Measurements from ENCODE around the gene TXNRD2. TPM values are rescaled to one million over a fixed set of nuclear protein-coding genes. Genes with fewer than 3 reads are reported as not detected.
A peak's percentile ranks its signal among the peaks of the same experiment; 100 is the strongest.

The TXNRD2 gene
- total RNA-seq, 1 donor from 2014 or later, result 22.2 TPM

DNA sequence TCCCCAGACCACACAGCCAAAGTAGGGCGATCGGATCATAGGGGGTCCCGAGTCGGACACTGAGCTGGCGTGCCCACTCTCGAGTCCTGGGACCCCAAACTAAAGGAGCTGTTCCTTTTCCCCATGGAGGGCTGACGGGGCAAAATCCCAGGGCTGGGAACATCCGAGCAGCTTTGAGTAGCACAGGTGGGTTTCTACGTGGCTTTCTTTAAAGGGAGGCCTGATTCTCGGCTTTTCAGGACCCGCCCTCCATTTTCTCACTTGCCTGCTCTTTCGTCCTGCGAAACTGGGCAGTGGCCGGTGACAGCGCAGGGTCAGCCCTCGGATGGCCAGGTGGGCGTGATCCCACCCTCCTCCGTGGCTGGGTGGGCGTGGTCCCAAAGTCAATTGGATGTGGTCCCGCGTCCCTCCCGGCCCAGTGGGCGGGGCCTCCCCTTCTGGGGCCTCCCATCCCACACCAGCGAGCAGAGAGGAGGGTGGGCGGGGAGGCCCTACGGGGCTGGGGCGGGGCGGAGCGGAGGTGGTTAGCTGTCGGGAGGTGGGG lies 17.5 kb upstream of the TXNRD2 start:
- Mint-ChIP-seq H3K4me3 (peak overlapping the region; percentile 67), H3K9me3 (no peaks in the 10 kb centered on the region), H3K27ac (ENCODE audit: unreplicated experiment) (no peak overlapping the region), H3K27me3 (ENCODE audit: low read depth) (no peaks in the 10 kb centered on the region), H3K36me3 (ENCODE audit: low read depth) (no peaks in the 10 kb centered on the region), H3K4me1 (peaks cover 28% of the 10 kb centered on the region)
- DNase-seq (ENCODE audit: low read depth, low spot score), result peak; percentile 83
- TF ChIP-seq CTCF (conservative IDR thresholded peaks at IDR 0.05), result no peak

DNA sequence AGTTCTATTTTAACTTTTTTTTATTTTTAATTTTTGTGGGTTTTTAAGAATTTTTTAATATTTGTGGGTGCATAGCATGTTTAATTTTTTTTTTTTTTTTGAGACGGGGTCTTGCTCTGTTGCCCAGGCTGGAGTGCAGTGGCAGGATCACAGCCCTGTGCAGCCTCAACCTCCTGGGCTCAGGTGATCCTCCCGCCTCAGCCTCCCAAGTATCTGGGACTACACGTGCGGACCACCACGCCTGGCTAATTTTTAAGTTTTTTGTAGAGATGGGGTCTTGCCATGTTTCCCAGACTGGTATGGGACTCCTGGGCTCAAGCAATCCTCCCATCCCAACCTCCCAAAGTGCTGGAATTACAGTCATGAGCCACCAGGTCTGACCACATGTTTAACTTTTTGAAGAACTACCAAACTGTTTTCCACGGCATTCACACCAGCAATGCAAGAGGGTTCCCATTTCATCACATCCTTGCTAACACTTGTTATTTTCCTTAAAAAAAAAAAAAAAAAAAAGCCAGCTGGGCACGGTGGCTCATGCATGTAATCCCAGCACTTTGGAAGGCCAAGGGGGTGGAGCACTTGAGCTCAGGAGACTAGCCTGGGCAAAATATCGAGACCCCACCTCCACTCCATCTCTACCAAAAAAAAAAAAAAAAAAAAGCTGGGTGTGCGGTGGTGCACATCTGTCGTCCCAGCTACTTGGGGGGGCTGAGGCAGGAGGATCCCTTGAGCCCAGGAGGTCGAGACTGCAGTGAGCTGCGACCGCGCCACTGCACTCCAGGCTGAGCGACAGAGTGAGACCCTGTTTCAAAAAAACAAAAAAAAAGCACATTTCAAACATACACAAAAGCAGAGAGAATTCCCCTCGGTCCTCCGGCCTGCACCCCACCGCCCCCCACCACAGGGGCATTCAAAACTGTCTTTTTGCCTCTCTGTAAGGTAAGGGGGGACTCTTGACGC lies 16.7 kb upstream of the TXNRD2 start:
- Mint-ChIP-seq H3K9me3 (no peaks in the 10 kb centered on the region), H3K4me1 (peaks cover 32% of the 10 kb centered on the region), H3K27ac (ENCODE audit: unreplicated experiment) (no peak overlapping the region), H3K4me3 (peak overlapping the region; percentile 67), H3K27me3 (ENCODE audit: low read depth) (no peaks in the 10 kb centered on the region), H3K36me3 (ENCODE audit: low read depth) (no peaks in the 10 kb centered on the region)
- TF ChIP-seq CTCF (conservative IDR thresholded peaks at IDR 0.05), result no peak
- no peak for DNase-seq (ENCODE audit: low read depth, low spot score)

GRCh38 chr22:19957445-19957844 lies 15.8 kb upstream of the TXNRD2 start:
- Mint-ChIP-seq H3K4me3 (no peak overlapping the region), H3K27ac (ENCODE audit: unreplicated experiment) (no peak overlapping the region), H3K36me3 (ENCODE audit: low read depth) (no peaks in the 10 kb centered on the region), H3K9me3 (no peaks in the 10 kb centered on the region), H3K4me1 (peaks cover 30% of the 10 kb centered on the region), H3K27me3 (ENCODE audit: low read depth) (no peaks in the 10 kb centered on the region)
- no peak for DNase-seq (ENCODE audit: low read depth, low spot score)
- no peak for TF ChIP-seq CTCF (conservative IDR thresholded peaks at IDR 0.05)

- Mint-ChIP-seq H3K4me3 (no peak overlapping the region), H3K9me3 (no peaks in the 10 kb centered on the region), H3K27ac (ENCODE audit: unreplicated experiment) (peak overlapping the region; percentile 50), H3K36me3 (ENCODE audit: low read depth) (peaks cover 4% of the 10 kb centered on the region), H3K27me3 (ENCODE audit: low read depth) (no peaks in the 10 kb centered on the region), H3K4me1 (peaks cover 26% of the 10 kb centered on the region)
- DNase-seq (ENCODE audit: low read depth, low spot score), result no peak
- TF ChIP-seq CTCF (conservative IDR thresholded peaks at IDR 0.05), result no peak
Observed at GRCh38 chr22:19955241-19956128, 13.9 kb upstream of the TXNRD2 start.

DNA sequence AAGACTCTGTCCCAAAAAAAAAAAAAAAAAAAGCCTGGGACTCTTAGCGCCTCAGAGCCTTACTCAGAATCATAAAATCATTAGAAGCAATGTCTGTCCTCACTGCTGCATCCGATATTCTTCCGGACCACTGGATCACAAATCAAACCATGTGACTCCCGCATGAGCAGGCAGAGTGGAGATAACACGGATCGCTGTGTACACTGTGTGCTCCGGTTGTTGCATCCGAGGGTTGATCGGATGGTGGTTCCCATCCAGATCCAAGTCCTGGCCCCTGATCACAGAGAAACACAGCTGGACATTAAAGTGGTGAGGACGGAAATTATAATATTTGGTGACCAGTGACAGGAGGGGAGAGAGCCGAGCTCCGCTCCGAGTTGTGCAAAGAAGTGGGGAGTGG lies 9.7 kb upstream of the TXNRD2 start:
- H3K4me3 Mint-ChIP-seq, result no peak overlapping the region
- H3K27ac Mint-ChIP-seq (ENCODE audit: unreplicated experiment), result peak overlapping the region; percentile 2
- no peaks in the 10 kb centered on the region for H3K27me3 Mint-ChIP-seq (ENCODE audit: low read depth)
- no peak for TF ChIP-seq CTCF (conservative IDR thresholded peaks at IDR 0.05)
- H3K4me1 Mint-ChIP-seq, result peaks cover 24% of the 10 kb centered on the region
- no peaks in the 10 kb centered on the region for H3K9me3 Mint-ChIP-seq
- H3K36me3 Mint-ChIP-seq (ENCODE audit: low read depth), result peaks cover 4% of the 10 kb centered on the region
- DNase-seq (ENCODE audit: low read depth, low spot score), result no peak
